Glutamatergic neuron (in vitro differentiated cells): Measurements from ENCODE around the gene ZSWIM1. TPM values are rescaled to one million over a fixed set of nuclear protein-coding genes. Genes with fewer than 3 reads are reported as not detected.

Source experiments
- DNase-seq: peaks from one replicate; pipeline ENCODE4 v3.0.0; 2022
- H3K27ac Mint-ChIP-seq: one replicate; pipeline ENCODE4 v1.8.0; 2020; ENCODE audit warnings: mild to moderate bottlenecking, mixed read lengths, inconsistent platforms; ENCODE audit not compliant: unreplicated experiment
- H3K27me3 Mint-ChIP-seq: one replicate; pipeline ENCODE4 v1.8.0; 2020; ENCODE audit warnings: mild to moderate bottlenecking, moderate library complexity, mixed read lengths, inconsistent platforms; ENCODE audit not compliant: unreplicated experiment
- H3K36me3 Mint-ChIP-seq: one replicate; pipeline ENCODE4 v1.8.0; 2020; ENCODE audit warnings: mild to moderate bottlenecking, mixed read lengths, inconsistent platforms; ENCODE audit not compliant: unreplicated experiment
- H3K4me1 Mint-ChIP-seq: one replicate; pipeline ENCODE4 v1.8.0; 2020; ENCODE audit warnings: mild to moderate bottlenecking, low read depth, mixed read lengths, inconsistent platforms; ENCODE audit not compliant: unreplicated experiment
- H3K4me3 Mint-ChIP-seq: one replicate; pipeline ENCODE4 v1.8.0; 2020; ENCODE audit warnings: mild to moderate bottlenecking, mixed read lengths, inconsistent platforms; ENCODE audit not compliant: unreplicated experiment
- H3K9me3 Mint-ChIP-seq: one replicate; pipeline ENCODE4 v1.8.0; 2020; ENCODE audit warnings: mild to moderate bottlenecking, moderate library complexity, mixed read lengths, inconsistent platforms; ENCODE audit not compliant: unreplicated experiment
- total RNA-seq: library from RNA; stranded (reverse); fragmentation: NEBNext Ultra II Directional; extraction: Animal tissue kit (Norgen Biotek cat#: 25700); gene quantifications from one replicate; pipeline ENCODE4 v1.2.1, GENCODE V29; 2021; ENCODE audit not compliant: unreplicated experiment
- TF ChIP-seq, protein P1 (sequence below): fragments of 200-600 bp; sonication (generic); IDR thresholded peaks from one replicate; pipeline ENCODE4 v1.5.0; 2021; ENCODE audit not compliant: partially characterized antibody, unreplicated experiment

The ZSWIM1 gene
- total RNA-seq, 1 donor from 2014 or later = 10.2 TPM

DNA sequence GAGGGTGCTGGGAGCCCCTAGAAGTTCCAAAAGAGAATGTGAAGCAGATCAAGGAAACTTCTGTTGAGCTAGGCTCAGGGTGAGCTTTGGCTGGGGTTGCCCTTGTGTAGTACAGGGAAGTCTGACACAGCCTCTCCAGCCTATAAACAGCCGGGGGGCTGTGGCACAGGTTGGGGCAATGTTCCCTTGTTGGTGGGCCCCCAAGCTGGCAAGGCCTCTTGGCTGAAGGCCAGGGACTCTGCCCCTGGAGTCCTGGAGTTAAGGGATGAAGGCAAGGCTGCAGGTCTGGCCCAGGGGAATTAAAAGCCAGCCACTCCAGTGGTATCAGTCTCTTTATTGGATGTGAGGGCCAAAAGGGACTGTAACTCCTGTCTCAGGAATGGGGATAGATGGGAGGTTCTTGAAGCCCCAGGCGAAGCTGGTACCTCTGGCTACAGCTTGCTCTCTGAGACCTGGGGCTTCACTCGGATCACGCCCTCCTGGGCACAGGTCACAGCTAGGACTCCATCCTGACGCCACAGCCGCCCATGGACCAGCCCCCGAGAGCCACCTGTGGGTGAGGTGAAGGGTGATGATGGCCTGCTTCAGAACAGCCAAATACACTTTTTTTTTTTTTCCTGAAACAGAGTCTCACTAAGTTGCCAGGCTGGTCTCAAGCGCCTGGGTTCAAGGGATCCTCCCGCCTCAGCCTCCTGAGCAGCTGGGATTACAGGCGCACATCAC lies 39.5 kb upstream of the ZSWIM1 start:
- Mint-ChIP-seq H3K9me3 (no peaks in the 10 kb centered on the region), H3K4me3 (no peak overlapping the region), H3K27ac (no peak overlapping the region), H3K4me1 (no peaks in the 10 kb centered on the region), H3K36me3 (no peaks in the 10 kb centered on the region), H3K27me3 (peaks cover 2% of the 10 kb centered on the region)
- TF ChIP-seq, protein P1, sequence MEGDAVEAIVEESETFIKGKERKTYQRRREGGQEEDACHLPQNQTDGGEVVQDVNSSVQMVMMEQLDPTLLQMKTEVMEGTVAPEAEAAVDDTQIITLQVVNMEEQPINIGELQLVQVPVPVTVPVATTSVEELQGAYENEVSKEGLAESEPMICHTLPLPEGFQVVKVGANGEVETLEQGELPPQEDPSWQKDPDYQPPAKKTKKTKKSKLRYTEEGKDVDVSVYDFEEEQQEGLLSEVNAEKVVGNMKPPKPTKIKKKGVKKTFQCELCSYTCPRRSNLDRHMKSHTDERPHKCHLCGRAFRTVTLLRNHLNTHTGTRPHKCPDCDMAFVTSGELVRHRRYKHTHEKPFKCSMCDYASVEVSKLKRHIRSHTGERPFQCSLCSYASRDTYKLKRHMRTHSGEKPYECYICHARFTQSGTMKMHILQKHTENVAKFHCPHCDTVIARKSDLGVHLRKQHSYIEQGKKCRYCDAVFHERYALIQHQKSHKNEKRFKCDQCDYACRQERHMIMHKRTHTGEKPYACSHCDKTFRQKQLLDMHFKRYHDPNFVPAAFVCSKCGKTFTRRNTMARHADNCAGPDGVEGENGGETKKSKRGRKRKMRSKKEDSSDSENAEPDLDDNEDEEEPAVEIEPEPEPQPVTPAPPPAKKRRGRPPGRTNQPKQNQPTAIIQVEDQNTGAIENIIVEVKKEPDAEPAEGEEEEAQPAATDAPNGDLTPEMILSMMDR = no peak
- no peak for DNase-seq

DNA sequence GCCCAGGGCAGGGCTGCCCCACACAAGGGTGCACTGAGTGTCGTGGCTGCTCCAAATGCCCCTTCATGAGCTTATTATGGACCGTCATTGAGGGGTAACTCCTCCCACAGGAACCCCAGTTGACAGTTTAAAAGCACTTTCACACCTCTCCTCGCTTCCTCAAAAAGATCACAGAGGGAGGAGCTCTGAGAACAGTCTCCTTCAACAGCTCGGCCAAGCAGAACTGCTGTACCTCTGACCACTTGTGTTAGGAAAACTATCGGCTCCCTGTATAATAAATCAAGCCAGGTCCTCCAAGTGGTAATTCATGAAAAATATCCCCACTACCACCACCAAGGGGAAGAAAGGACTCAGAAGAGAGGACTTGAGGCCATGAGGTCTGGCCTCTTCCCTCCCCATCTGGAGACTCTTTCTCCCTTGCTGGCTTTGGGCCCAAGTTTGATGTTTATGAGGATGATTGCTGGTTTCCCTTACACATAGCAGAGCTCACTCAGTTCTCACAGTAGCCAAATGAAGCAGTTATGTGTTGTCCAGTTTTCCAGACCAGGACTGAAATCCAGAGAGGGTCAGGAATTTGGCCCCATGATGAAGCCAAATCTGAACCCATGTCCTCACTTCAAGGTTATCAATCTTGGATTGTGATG lies 38.7 kb upstream of the ZSWIM1 start:
- Mint-ChIP-seq H3K4me3 (no peak overlapping the region), H3K27ac (no peak overlapping the region)

DNA sequence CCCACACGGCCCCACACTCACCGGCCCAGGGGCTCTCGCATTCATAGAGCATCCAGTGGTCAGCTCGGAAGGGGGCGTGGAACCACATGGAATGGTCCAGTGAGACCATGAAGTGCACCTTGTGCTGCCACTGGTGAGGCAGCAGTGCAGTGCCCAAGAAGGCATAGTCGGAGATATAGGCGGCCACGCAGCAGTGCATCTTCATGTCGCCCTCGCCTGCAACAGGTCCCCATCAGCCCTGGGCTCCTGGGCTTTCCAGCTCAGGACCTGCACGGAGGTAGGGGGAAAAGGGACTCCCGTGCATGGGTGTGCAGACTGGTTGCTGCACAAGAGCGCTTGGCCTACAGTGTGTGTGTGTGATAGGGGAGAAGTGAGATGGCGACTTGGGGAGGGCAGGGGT lies 37.5 kb upstream of the ZSWIM1 start:
- TF ChIP-seq, protein P1 = no peak
- H3K27me3 Mint-ChIP-seq = peaks cover 2% of the 10 kb centered on the region
- no peaks in the 10 kb centered on the region for H3K36me3 Mint-ChIP-seq
- H3K4me1 Mint-ChIP-seq = no peaks in the 10 kb centered on the region
- DNase-seq = no peak
- no peaks in the 10 kb centered on the region for H3K9me3 Mint-ChIP-seq
- no peak overlapping the region for H3K4me3 Mint-ChIP-seq
- H3K27ac Mint-ChIP-seq = no peak overlapping the region

More for the DNA sequence above, 38.7 kb upstream of the ZSWIM1 start:
- H3K27me3 Mint-ChIP-seq = peaks cover 2% of the 10 kb centered on the region
- TF ChIP-seq, protein P1 = no peak
- H3K9me3 Mint-ChIP-seq = no peaks in the 10 kb centered on the region
- DNase-seq = no peak
- no peaks in the 10 kb centered on the region for H3K36me3 Mint-ChIP-seq
- no peaks in the 10 kb centered on the region for H3K4me1 Mint-ChIP-seq

DNA sequence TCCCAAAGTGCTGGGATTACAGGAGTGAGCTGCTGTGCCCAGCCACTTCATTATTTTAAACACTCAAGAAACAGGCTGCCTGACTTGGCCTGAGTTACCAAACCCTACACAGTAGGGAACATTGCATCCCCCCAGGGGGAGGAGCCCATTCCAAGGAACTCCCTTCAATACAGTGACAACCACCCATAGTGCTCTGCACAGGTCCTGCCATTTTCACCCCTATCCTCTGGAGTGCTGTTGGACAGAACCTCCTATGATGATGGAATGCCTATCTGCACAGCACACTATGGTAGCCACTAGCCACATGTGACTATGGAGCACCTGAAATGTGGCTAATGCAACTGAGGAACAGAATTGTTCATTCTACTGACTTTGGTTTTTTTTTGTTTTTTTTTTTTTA lies 35.6 kb upstream of the ZSWIM1 start:
- H3K36me3 Mint-ChIP-seq = no peaks in the 10 kb centered on the region
- peaks cover 2% of the 10 kb centered on the region for H3K27me3 Mint-ChIP-seq
- no peaks in the 10 kb centered on the region for H3K9me3 Mint-ChIP-seq
- DNase-seq = no peak
- H3K4me1 Mint-ChIP-seq = no peaks in the 10 kb centered on the region
- no peak overlapping the region for H3K27ac Mint-ChIP-seq
- H3K4me3 Mint-ChIP-seq = no peak overlapping the region
- TF ChIP-seq, protein P1 = no peak

DNA sequence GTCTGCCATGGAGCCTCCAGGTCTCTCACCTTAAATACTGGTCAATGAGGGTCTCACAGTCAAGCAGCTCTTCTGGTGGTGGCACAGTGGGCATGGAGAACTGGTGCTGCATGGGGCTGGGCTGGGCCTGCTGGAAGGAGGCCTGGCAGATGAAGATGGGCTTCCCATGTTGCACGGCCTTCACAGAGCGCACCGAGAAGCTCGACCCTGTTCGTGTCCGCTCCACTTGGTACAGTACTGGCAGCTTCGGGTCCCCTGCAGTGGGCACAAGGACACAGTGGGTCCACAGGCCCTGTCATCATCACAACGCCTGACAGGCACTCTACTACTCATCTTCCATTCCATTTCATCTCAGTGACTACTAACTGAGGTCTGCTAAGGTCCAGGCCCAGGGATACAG lies 32.6 kb upstream of the ZSWIM1 start:
- no peak overlapping the region for H3K27ac Mint-ChIP-seq
- H3K4me3 Mint-ChIP-seq = no peak overlapping the region

More for the DNA sequence above, 32.6 kb upstream of the ZSWIM1 start:
- Mint-ChIP-seq H3K4me1 (no peaks in the 10 kb centered on the region), H3K27me3 (peaks cover 4% of the 10 kb centered on the region), H3K36me3 (no peaks in the 10 kb centered on the region), H3K9me3 (no peaks in the 10 kb centered on the region)
- DNase-seq = no peak
- TF ChIP-seq, protein P1 = no peak
